ENCODE measurements around the gene COMMD3. TPM values are rescaled to one million over a fixed set of nuclear protein-coding genes. Genes with fewer than 3 reads are reported as not detected.

COMMD3 gene
- total and polyA plus RNA-seq, 2 of the 8 experiments (the other 6 are each of a cell fraction or from before 2014, with no cell fraction given), result 2.3 to 2.7 TPM

DNA sequence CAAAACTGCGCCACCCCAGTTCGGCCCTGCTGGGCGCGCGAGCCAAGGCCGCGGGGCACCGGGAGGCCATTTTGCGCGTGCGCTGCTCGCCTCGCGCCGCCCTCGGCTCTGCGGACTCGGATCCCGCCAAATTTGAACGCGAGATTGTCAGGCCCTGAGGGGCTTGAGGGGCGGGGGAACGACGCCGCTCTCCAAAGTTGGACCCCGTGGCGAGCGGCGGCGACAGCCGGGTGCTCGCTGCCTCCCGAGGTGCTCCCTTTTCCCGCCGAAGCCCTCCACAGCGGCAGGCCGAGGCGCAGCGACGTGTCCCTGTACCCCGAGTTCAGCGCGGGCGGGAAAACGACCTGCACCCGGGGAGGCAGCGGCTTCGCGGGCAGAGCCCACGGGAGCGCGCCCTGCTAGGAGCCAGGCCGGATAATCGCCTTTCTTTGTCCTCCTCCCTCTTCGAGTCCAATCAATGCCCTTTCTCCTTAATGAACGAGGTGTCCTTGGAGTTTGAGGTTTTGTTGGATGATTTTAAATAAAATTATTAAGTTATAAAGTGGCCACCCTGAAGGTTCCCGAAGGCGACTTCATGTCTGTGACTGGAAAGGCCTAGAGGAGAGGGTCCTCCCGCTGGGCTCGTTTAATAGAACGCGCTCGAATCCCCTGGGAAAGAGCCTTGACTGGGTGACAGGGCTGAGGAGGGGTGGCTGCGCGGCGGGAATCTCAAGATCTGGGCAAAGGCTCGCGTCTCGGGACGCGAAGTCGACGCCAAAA is 18.4 kb downstream of the COMMD3 start (continued):
- peak; percentile 38; the same call in 1 of the 2 replicates for TF ChIP-seq KDM1A (IDR thresholded peaks at IDR 0.05; ENCODE audit: borderline replicate concordance, low read length)
- TF ChIP-seq, protein P1, sequence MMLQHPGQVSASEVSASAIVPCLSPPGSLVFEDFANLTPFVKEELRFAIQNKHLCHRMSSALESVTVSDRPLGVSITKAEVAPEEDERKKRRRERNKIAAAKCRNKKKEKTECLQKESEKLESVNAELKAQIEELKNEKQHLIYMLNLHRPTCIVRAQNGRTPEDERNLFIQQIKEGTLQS (IDR thresholded peaks at IDR 0.05; ENCODE audit: insufficient read depth, low read depth, low read length), result no peak
- no peak for TF ChIP-seq CBX8 (IDR thresholded peaks at IDR 0.05; ENCODE audit: borderline replicate concordance, low read depth, low read length)
- no peak for TF ChIP-seq HDAC2 (IDR thresholded peaks at IDR 0.05; ENCODE audit: borderline replicate concordance in 1 of 2, low read depth in 2 of 2, low read length in 2 of 2)
- no peak for TF ChIP-seq MAFK (IDR thresholded peaks at IDR 0.05; ENCODE audit: low read depth, low read length)
- TF ChIP-seq, protein P2, sequence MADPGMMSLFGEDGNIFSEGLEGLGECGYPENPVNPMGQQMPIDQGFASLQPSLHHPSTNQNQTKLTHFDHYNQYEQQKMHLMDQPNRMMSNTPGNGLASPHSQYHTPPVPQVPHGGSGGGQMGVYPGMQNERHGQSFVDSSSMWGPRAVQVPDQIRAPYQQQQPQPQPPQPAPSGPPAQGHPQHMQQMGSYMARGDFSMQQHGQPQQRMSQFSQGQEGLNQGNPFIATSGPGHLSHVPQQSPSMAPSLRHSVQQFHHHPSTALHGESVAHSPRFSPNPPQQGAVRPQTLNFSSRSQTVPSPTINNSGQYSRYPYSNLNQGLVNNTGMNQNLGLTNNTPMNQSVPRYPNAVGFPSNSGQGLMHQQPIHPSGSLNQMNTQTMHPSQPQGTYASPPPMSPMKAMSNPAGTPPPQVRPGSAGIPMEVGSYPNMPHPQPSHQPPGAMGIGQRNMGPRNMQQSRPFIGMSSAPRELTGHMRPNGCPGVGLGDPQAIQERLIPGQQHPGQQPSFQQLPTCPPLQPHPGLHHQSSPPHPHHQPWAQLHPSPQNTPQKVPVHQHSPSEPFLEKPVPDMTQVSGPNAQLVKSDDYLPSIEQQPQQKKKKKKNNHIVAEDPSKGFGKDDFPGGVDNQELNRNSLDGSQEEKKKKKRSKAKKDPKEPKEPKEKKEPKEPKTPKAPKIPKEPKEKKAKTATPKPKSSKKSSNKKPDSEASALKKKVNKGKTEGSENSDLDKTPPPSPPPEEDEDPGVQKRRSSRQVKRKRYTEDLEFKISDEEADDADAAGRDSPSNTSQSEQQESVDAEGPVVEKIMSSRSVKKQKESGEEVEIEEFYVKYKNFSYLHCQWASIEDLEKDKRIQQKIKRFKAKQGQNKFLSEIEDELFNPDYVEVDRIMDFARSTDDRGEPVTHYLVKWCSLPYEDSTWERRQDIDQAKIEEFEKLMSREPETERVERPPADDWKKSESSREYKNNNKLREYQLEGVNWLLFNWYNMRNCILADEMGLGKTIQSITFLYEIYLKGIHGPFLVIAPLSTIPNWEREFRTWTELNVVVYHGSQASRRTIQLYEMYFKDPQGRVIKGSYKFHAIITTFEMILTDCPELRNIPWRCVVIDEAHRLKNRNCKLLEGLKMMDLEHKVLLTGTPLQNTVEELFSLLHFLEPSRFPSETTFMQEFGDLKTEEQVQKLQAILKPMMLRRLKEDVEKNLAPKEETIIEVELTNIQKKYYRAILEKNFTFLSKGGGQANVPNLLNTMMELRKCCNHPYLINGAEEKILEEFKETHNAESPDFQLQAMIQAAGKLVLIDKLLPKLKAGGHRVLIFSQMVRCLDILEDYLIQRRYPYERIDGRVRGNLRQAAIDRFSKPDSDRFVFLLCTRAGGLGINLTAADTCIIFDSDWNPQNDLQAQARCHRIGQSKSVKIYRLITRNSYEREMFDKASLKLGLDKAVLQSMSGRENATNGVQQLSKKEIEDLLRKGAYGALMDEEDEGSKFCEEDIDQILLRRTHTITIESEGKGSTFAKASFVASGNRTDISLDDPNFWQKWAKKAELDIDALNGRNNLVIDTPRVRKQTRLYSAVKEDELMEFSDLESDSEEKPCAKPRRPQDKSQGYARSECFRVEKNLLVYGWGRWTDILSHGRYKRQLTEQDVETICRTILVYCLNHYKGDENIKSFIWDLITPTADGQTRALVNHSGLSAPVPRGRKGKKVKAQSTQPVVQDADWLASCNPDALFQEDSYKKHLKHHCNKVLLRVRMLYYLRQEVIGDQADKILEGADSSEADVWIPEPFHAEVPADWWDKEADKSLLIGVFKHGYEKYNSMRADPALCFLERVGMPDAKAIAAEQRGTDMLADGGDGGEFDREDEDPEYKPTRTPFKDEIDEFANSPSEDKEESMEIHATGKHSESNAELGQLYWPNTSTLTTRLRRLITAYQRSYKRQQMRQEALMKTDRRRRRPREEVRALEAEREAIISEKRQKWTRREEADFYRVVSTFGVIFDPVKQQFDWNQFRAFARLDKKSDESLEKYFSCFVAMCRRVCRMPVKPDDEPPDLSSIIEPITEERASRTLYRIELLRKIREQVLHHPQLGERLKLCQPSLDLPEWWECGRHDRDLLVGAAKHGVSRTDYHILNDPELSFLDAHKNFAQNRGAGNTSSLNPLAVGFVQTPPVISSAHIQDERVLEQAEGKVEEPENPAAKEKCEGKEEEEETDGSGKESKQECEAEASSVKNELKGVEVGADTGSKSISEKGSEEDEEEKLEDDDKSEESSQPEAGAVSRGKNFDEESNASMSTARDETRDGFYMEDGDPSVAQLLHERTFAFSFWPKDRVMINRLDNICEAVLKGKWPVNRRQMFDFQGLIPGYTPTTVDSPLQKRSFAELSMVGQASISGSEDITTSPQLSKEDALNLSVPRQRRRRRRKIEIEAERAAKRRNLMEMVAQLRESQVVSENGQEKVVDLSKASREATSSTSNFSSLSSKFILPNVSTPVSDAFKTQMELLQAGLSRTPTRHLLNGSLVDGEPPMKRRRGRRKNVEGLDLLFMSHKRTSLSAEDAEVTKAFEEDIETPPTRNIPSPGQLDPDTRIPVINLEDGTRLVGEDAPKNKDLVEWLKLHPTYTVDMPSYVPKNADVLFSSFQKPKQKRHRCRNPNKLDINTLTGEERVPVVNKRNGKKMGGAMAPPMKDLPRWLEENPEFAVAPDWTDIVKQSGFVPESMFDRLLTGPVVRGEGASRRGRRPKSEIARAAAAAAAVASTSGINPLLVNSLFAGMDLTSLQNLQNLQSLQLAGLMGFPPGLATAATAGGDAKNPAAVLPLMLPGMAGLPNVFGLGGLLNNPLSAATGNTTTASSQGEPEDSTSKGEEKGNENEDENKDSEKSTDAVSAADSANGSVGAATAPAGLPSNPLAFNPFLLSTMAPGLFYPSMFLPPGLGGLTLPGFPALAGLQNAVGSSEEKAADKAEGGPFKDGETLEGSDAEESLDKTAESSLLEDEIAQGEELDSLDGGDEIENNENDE (IDR thresholded peaks at IDR 0.05; ENCODE audit: insufficient replicate concordance, low read length), result no peak
- no peak for TF ChIP-seq CTBP2 (IDR thresholded peaks at IDR 0.05; ENCODE audit: borderline replicate concordance, insufficient read depth, insufficient read length, low read length)
- TF ChIP-seq KDM5A (IDR thresholded peaks at IDR 0.05; ENCODE audit: low read length), result no peak
- TF ChIP-seq CHD1 (IDR thresholded peaks at IDR 0.05; ENCODE audit: low read depth, low read length), result no peak

Measured in H1 (cell line).